ENCODE data around the gene CASK.

Gene CASK

GRCh38 chrX:41665686-41666085 lies 257.7 kb downstream of the CASK start:
- no peak for DNase-seq (ENCODE audit: low read depth)
- no peak for TF ChIP-seq CTCF (IDR thresholded peaks at IDR 0.05; ENCODE audit: low read depth, low read length, missing control alignments)
- in situ Hi-C loops (cut with HindIII; ENCODE audit: low sequenced_read_pairs), result no loop called here
- no peak overlapping the region for H3K4me3 ChIP-seq (ENCODE audit: low read depth, low read length)

- DNase-seq (ENCODE audit: low read depth), result no peak
- in situ Hi-C loops (cut with HindIII; ENCODE audit: low sequenced_read_pairs), result no loop called here
- no peak for TF ChIP-seq CTCF (IDR thresholded peaks at IDR 0.05; ENCODE audit: low read depth, low read length, missing control alignments)
These were observed 258.4 kb downstream of the CASK start for GRCh38 chrX:41664908-41665307.

GRCh38 chrX:41664375-41664901 lies 258.9 kb downstream of the CASK start:
- TF ChIP-seq CTCF (IDR thresholded peaks at IDR 0.05; ENCODE audit: low read depth, low read length, missing control alignments), result no peak

More at GRCh38 chrX:41664908-41665307, 258.4 kb downstream of the CASK start:
- no peak overlapping the region for H3K4me3 ChIP-seq (ENCODE audit: low read depth, low read length)

GRCh38 chrX:41661366-41662095 lies 261.8 kb downstream of the CASK start:
- H3K4me3 ChIP-seq (ENCODE audit: low read depth, low read length), result no peak overlapping the region
- no peak for DNase-seq (ENCODE audit: low read depth)
- in situ Hi-C loops (cut with HindIII; ENCODE audit: low sequenced_read_pairs), result no loop called here
- no peak for TF ChIP-seq CTCF (IDR thresholded peaks at IDR 0.05; ENCODE audit: low read depth, low read length, missing control alignments)

More at GRCh38 chrX:41664375-41664901, 258.9 kb downstream of the CASK start:
- no peak for DNase-seq (ENCODE audit: low read depth)
- in situ Hi-C loops (cut with HindIII; ENCODE audit: low sequenced_read_pairs), result no loop called here
- H3K4me3 ChIP-seq (ENCODE audit: low read depth, low read length), result no peak overlapping the region

- no peak overlapping the region for H3K4me3 ChIP-seq (ENCODE audit: low read depth, low read length)
- in situ Hi-C loops (cut with HindIII; ENCODE audit: low sequenced_read_pairs), result no loop called here
- DNase-seq (ENCODE audit: low read depth), result no peak
- no peak for TF ChIP-seq CTCF (IDR thresholded peaks at IDR 0.05; ENCODE audit: low read depth, low read length, missing control alignments)
These were observed 267.7 kb downstream of the CASK start for GRCh38 chrX:41655631-41656030.

GRCh38 chrX:41655101-41655500 lies 268.3 kb downstream of the CASK start:
- DNase-seq (ENCODE audit: low read depth), result no peak
- TF ChIP-seq CTCF (IDR thresholded peaks at IDR 0.05; ENCODE audit: low read depth, low read length, missing control alignments), result no peak
- no peak overlapping the region for H3K4me3 ChIP-seq (ENCODE audit: low read depth, low read length)
- in situ Hi-C loops (cut with HindIII; ENCODE audit: low sequenced_read_pairs), result no loop called here

All from astrocyte of the cerebellum (primary cell).